ENCODE results near the gene IL16. TPM values are rescaled to one million over a fixed set of nuclear protein-coding genes. Genes with fewer than 3 reads are reported as not detected.

Gene IL16
- polyA plus RNA-seq, 1 donor from 2014 or later: not detected

DNA sequence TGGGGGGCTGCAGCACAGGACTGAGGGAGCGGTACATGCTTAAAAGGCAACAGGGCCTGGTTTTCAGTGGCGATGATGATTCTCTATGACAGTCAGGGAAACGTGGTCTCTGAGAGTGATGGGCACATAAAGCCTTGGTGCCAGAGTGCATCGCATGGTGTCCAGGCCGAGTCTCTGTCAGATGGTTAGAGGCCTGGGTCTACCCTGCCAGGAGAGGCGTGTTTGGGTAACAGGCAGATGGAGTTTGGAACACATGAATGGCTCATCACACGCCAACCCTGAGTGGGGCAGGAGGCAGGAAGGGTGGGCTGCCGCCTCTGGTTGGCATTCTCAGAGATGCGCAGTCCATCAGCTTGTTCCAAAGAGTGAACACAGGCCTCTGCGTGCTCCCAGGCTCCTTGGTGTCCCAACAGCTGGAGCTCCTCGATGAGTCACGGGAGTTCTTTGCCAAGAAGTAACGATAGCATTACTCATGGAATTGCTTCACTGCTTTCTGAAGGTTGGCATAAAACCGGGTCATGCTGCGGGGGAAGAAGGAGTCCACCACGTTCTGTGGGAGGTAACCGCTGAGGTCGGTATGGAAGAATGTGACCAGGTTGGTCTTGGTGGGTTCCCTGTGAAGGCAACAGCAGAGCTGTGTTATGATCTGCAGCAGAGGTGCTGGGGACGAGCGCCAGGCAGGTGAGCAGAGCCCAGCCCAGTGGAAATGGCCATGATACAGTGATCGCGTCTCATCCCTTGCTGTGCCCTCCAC, 116.3 kb downstream of the IL16 start:
- Histone ChIP-seq H3K27ac (ENCODE audit: low read length) (no peak overlapping the region), H3K36me3 (ENCODE audit: insufficient read depth, low read length) (no peaks in the 10 kb centered on the region), H3K9me3 (ENCODE audit: low read length) (no peaks in the 10 kb centered on the region), H3K4me3 (ENCODE audit: low read length) (no peak overlapping the region), H3K4me2 (ENCODE audit: low read length) (no peak overlapping the region), H3K27me3 (ENCODE audit: insufficient read depth, low read depth, low read length) (no peaks in the 10 kb centered on the region), H2AFZ (ENCODE audit: low read depth, low read length) (no peak overlapping the region), H3K79me2 (replicated peaks; ENCODE audit: insufficient read depth, low read length) (no peaks in the 10 kb centered on the region), H3K9ac (ENCODE audit: low read length) (no peak overlapping the region), H3F3A (ENCODE audit: insufficient read depth, low read length, poor library complexity, severe bottlenecking) (no peaks in the 10 kb centered on the region), H4K20me1 (ENCODE audit: insufficient read depth) (no peaks in the 10 kb centered on the region), H3K9me2 (ENCODE audit: insufficient read depth, low read length) (no peaks in the 10 kb centered on the region)
- TF ChIP-seq TAF1 (IDR thresholded peaks at IDR 0.05; ENCODE audit: low read depth) (no peak), POLR2AphosphoS5 (IDR thresholded peaks at IDR 0.05) (no peak), MXI1 (conservative IDR thresholded peaks at IDR 0.05; ENCODE audit: poor library complexity, severe bottlenecking) (no peak), RAD21 (conservative IDR thresholded peaks at IDR 0.05) (no peak), EP300 (conservative IDR thresholded peaks at IDR 0.05; ENCODE audit: poor library complexity, severe bottlenecking) (no peak)
- TF ChIP-seq, protein P1, sequence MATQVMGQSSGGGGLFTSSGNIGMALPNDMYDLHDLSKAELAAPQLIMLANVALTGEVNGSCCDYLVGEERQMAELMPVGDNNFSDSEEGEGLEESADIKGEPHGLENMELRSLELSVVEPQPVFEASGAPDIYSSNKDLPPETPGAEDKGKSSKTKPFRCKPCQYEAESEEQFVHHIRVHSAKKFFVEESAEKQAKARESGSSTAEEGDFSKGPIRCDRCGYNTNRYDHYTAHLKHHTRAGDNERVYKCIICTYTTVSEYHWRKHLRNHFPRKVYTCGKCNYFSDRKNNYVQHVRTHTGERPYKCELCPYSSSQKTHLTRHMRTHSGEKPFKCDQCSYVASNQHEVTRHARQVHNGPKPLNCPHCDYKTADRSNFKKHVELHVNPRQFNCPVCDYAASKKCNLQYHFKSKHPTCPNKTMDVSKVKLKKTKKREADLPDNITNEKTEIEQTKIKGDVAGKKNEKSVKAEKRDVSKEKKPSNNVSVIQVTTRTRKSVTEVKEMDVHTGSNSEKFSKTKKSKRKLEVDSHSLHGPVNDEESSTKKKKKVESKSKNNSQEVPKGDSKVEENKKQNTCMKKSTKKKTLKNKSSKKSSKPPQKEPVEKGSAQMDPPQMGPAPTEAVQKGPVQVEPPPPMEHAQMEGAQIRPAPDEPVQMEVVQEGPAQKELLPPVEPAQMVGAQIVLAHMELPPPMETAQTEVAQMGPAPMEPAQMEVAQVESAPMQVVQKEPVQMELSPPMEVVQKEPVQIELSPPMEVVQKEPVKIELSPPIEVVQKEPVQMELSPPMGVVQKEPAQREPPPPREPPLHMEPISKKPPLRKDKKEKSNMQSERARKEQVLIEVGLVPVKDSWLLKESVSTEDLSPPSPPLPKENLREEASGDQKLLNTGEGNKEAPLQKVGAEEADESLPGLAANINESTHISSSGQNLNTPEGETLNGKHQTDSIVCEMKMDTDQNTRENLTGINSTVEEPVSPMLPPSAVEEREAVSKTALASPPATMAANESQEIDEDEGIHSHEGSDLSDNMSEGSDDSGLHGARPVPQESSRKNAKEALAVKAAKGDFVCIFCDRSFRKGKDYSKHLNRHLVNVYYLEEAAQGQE (IDR thresholded peaks at IDR 0.05; ENCODE audit: borderline replicate concordance): no peak
- TF ChIP-seq, protein P2, sequence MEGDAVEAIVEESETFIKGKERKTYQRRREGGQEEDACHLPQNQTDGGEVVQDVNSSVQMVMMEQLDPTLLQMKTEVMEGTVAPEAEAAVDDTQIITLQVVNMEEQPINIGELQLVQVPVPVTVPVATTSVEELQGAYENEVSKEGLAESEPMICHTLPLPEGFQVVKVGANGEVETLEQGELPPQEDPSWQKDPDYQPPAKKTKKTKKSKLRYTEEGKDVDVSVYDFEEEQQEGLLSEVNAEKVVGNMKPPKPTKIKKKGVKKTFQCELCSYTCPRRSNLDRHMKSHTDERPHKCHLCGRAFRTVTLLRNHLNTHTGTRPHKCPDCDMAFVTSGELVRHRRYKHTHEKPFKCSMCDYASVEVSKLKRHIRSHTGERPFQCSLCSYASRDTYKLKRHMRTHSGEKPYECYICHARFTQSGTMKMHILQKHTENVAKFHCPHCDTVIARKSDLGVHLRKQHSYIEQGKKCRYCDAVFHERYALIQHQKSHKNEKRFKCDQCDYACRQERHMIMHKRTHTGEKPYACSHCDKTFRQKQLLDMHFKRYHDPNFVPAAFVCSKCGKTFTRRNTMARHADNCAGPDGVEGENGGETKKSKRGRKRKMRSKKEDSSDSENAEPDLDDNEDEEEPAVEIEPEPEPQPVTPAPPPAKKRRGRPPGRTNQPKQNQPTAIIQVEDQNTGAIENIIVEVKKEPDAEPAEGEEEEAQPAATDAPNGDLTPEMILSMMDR (IDR thresholded peaks at IDR 0.05; ENCODE audit: poor library complexity, severe bottlenecking): no peak

GRCh38 chr15:81313686-81314085, 117.0 kb downstream of the IL16 start:
- Histone ChIP-seq H4K20me1 (ENCODE audit: insufficient read depth) (no peaks in the 10 kb centered on the region), H3K4me3 (ENCODE audit: low read length) (no peak overlapping the region), H3K9me3 (ENCODE audit: low read length) (no peaks in the 10 kb centered on the region), H2AFZ (ENCODE audit: low read depth, low read length) (no peak overlapping the region), H3K27ac (ENCODE audit: low read length) (no peak overlapping the region), H3F3A (ENCODE audit: insufficient read depth, low read length, poor library complexity, severe bottlenecking) (no peaks in the 10 kb centered on the region), H3K4me2 (ENCODE audit: low read length) (no peak overlapping the region), H3K79me2 (replicated peaks; ENCODE audit: insufficient read depth, low read length) (no peaks in the 10 kb centered on the region), H3K9ac (ENCODE audit: low read length) (no peak overlapping the region), H3K27me3 (ENCODE audit: insufficient read depth, low read depth, low read length) (no peaks in the 10 kb centered on the region), H3K36me3 (ENCODE audit: insufficient read depth, low read length) (no peaks in the 10 kb centered on the region), H3K9me2 (ENCODE audit: insufficient read depth, low read length) (no peaks in the 10 kb centered on the region)
- TF ChIP-seq MXI1 (conservative IDR thresholded peaks at IDR 0.05; ENCODE audit: poor library complexity, severe bottlenecking) (no peak), EZH2 (IDR thresholded peaks at IDR 0.05; ENCODE audit: borderline replicate concordance, insufficient read depth, low read length, poor library complexity, severe bottlenecking) (no peak)
- TF ChIP-seq, protein P1 (IDR thresholded peaks at IDR 0.05; ENCODE audit: borderline replicate concordance): no peak
- TF ChIP-seq, protein P2 (IDR thresholded peaks at IDR 0.05; ENCODE audit: poor library complexity, severe bottlenecking): no peak

Data from neural cell (in vitro differentiated cells).